Astrocyte of the hippocampus (primary cell): ENCODE results near the gene PRDM16.

Source experiments
- DNase-seq: peaks from one replicate; pipeline ENCODE4 v3.0.0; 2011; ENCODE audit warnings: low read depth, low spot score

The PRDM16 gene

GRCh38 chr1:3296826-3297225, 227.8 kb downstream of the PRDM16 start:
- no peak for DNase-seq

GRCh38 chr1:3297756-3298155, 228.8 kb downstream of the PRDM16 start:
- DNase-seq, result no peak

GRCh38 chr1:3298197-3298596, 229.2 kb downstream of the PRDM16 start:
- DNase-seq, result no peak

GRCh38 chr1:3304246-3304645, 235.2 kb downstream of the PRDM16 start:
- DNase-seq, result peak; percentile 51

GRCh38 chr1:3304692-3305091, 235.7 kb downstream of the PRDM16 start:
- DNase-seq, result no peak

- DNase-seq, result no peak
Observed at GRCh38 chr1:3305156-3305555, 236.2 kb downstream of the PRDM16 start.

- DNase-seq, result peak; percentile 91
Observed at GRCh38 chr1:3306583-3307291, 237.7 kb downstream of the PRDM16 start.

- DNase-seq, result no peak
Observed at GRCh38 chr1:3307359-3307758, 238.4 kb downstream of the PRDM16 start.

GRCh38 chr1:3308053-3308452, 239.1 kb downstream of the PRDM16 start:
- DNase-seq, result no peak

GRCh38 chr1:3310718-3311400, 241.9 kb downstream of the PRDM16 start:
- DNase-seq, result no peak

GRCh38 chr1:3311711-3312110, 242.7 kb downstream of the PRDM16 start:
- no peak for DNase-seq

- DNase-seq, result no peak
Observed at GRCh38 chr1:3312310-3312897, 243.4 kb downstream of the PRDM16 start.

- peak; percentile 100 for DNase-seq
Observed at GRCh38 chr1:3312898-3313575, 244.0 kb downstream of the PRDM16 start.

GRCh38 chr1:3313576-3313950, 244.6 kb downstream of the PRDM16 start:
- peak; percentile 96 for DNase-seq

GRCh38 chr1:3314491-3315381, 245.7 kb downstream of the PRDM16 start:
- peak; percentile 86 for DNase-seq

GRCh38 chr1:3315399-3316339, 246.7 kb downstream of the PRDM16 start:
- peak; percentile 48 for DNase-seq

GRCh38 chr1:3316340-3316943, 247.4 kb downstream of the PRDM16 start:
- no peak for DNase-seq

GRCh38 chr1:3317456-3317855, 248.5 kb downstream of the PRDM16 start:
- DNase-seq, result no peak

- DNase-seq, result no peak
Observed at GRCh38 chr1:3318329-3318728, 249.3 kb downstream of the PRDM16 start.

- peak; percentile 74 for DNase-seq
Observed at GRCh38 chr1:3319874-3320245, 250.9 kb downstream of the PRDM16 start.
